ENCODE data around the gene PLA2R1.

PLA2R1 gene

DNA sequence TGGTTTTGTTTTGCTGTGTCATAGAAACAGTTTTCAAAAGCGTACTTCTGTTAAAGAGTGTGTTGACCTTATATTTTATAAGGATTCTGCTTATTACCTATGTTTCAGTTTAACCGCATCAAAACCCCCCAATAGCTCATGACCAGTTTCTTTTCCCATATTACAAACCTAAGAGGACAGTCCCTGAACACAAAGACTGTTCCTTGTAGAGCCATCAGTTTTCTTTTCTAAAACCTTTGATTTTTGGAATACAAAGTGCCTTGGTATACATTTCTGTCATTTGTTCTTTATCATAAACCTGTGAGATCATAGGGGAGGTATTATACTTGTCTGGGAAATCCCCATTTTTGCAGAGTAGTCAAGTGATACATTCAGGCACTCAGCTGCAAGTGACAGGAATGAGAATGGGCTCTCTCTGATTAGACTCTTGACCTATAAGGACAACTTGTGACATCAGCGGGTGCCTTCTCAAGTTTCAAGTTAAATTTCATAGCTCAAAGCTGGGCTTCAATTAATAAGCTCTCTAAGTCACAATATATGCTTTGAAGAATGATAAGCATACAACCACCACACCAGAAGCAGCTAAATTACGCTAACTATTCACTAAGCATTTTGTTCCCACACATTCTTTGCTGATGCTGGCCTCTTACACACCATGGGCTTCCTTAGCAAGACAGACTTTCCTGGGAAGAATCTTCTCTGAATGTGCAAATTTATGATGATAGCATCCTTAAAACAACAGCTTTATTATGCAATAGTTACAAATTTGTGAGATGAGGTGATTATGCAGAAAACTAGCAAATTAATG is 167.0 kb downstream of the PLA2R1 start:
- DNase-seq (ENCODE audit: low spot score), result peak; percentile 42

DNA sequence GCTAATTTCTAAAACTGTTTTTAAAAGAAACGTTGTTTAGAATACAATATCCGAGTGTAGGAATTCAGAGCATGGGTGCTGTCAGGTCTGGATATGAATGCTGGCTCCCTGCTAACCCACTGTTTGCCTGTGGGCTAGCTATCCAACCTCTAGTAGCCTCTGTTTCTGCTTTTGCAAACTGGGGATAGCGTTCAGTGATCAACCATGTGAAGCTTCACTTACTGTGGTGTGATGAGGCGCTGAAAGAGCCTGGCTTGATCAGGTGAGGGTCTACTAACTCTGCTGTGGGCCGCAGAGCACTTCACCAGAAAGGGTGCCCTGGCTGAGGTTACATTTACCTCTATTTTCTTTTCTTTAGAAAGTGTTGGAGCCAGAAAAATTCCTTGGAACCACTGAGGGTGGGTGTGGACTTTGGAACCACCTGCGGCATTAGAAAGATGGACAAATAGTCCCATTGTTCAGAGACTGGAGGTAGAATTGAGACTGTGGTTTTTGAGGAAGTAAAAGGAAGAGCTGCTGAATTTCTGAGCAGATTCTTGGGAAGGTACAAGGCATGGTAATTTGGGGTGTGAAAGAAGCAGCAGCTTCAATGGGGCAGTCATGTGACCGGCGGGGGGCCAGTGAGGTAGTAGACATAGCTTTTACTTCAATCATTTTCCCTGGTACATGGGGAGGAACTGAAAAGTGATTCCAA is 168.1 kb downstream of the PLA2R1 start:
- DNase-seq (ENCODE audit: low spot score), result peak; percentile 43

DNA sequence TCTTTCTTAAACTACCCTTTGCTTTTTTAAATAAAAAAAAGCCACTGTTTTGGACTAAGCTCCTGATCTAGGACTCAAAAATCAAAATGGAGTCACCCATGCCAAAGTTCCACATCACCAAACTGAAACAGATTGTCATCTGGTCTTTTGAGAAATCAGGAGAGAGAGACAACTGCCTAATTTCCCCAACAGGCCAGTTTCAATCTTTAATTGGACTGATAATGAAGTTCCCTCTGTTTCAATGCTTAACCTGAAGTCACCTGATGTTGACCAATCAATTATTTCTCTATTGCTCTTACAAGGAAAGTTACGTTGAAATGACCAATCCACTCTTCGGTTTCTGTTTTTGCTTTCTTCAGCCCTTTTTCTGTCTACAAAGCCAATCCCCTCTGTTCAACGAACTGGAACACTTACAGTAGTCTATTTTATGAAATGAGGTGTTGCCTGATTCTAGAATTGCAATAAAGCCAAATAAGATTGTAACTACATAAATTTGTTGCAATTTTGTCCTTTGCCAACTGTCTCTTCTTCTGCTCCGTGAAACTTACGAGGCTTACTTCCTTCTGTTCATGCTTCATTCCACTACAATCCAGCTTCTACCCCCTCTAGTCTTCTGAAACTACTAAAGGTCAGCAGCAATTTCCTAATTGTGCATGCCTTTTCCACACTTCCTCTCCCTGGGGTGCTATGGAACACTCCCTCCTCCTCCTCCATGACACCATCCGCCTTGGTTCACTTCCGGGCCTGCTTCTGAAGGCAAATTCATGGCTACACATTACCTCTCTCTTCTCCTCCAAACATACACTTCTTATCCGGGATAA is 169.2 kb downstream of the PLA2R1 start:
- peak; percentile 55 for DNase-seq (ENCODE audit: low spot score)

DNA sequence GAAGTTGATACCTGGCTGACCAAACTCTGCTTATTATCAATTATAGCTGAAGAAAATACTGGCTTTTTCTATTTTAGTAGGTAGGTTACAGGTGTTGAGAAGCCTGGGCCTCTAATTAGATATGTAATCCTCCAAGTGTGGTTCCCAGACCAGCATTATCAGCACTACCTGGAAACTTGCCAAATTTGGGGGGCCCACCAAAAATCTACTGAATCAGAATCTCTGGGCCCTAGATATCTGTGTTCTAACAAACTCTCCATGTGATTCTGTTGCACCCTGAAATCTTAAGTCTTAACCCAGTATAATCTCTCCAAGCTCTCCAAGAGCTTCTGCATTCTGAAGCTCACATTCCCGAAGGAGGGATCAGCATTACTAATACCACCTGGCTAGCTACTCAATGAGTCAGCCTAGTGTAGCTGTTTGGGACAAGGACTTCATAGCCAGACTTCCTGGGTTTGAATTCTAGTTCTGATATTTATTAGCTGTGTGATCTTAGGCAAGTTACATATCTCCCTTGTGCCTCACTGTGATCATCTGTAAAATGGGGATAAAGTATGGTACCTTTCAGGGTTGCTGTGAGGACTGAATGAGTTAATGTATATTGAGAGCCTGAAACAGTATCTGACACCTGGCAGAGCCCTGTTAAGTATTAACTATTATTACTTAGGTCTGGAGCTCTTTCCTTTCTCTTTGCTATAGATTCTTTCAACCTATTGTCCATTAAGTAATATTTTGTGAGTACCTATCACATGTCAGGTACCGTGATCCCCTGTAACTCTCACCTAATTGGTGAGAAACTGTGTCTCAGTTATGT is 170.3 kb downstream of the PLA2R1 start:
- DNase-seq (ENCODE audit: low spot score), result peak; percentile 96

DNA sequence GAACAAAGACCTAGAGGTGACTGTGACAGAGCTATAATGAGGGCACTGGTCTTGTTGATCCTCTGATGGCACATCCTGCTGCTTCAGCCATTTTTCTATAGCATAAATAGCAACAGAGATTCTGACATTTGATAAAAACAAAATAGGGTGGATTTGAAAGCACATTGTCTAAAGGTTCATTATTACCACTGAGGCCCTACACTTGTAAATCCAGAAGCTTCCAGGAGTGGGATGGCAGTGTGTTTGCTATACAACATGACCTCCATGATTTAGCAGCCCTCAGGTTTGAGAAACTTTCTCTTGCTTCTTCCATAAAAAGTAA is 171.2 kb downstream of the PLA2R1 start:
- DNase-seq (ENCODE audit: low spot score), result no peak

DNA sequence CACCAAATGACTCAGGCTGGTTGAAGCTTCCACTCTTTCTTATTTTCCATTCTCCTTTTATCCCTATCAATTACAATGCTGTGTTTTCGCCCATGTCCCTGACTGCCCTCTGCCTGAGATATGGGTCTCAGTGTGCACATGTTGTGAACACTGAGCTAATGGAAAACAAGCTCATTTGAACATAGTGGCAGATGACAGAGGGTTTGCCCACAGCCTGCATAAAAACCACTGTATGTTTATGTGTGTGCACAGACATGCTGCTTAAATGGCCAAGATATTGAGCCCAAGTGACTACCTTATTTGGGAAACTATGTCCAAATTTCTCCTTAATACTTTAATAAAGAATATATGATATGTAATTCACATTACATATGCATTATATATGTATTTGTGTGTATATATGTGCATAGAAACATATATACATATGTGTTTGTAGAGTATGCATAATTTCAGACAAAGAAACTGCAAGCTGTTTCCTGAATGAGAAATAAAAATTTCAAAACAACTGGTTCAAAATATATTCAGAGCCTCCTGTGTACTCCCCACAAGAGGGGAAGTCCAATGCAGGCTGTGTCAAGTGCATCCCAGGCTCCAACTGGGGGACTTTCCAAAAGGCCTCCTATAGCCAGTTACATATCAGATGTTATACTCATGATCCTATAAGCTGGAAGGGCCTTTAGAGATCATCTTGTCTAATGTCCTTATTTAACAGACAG is 171.7 kb downstream of the PLA2R1 start:
- no peak for DNase-seq (ENCODE audit: low spot score)

DNA sequence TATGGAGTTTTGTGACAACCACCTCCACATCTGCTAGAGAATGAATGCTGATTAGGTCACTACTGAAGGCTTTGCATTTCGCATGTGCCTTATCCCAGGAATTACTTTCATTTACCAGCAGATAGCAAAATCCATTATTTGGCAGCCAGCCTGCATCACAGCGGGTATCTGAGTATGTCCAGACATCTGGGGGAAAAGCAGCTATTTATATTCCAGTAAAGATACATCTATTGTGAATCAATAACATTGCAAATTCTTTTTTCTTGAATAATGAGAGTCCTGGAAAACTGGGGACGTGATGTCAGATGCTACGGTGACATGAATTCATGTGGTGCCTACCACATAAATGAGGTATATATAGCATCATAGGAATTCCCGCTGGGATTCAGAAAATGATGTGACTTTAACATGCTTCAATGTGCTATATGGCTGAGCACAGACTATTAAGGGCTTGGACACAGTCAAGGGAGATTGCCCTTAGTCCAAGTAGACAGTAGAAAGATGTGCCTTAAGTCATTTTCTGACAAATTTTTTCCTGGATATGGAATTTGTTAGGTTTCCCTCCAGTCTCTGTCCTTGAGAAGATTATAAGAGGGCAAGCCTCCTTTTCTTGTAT is 180.2 kb downstream of the PLA2R1 start:
- DNase-seq (ENCODE audit: low spot score), result no peak
